Measurements from ENCODE around the gene MSI1.

The MSI1 gene

GRCh38 chr12:120376934-120377572 lies 8.1 kb upstream of the MSI1 start:
- H3K4me3 ChIP-seq (ENCODE audit: low read depth, low read length) = no peak overlapping the region
- no peak for TF ChIP-seq CTCF (IDR thresholded peaks at IDR 0.05; ENCODE audit: borderline replicate concordance, insufficient read depth, low read depth, low read length)

GRCh38 chr12:120376416-120376815 lies 7.5 kb upstream of the MSI1 start:
- TF ChIP-seq CTCF (IDR thresholded peaks at IDR 0.05; ENCODE audit: borderline replicate concordance, insufficient read depth, low read depth, low read length) = no peak
- no peak overlapping the region for H3K4me3 ChIP-seq (ENCODE audit: low read depth, low read length)

- no peak overlapping the region for H3K4me3 ChIP-seq (ENCODE audit: low read depth, low read length)
- TF ChIP-seq CTCF (IDR thresholded peaks at IDR 0.05; ENCODE audit: borderline replicate concordance, insufficient read depth, low read depth, low read length) = no peak
Observed at GRCh38 chr12:120376009-120376408, 7.0 kb upstream of the MSI1 start.

GRCh38 chr12:120373683-120374082 lies 4.7 kb upstream of the MSI1 start:
- no peak for TF ChIP-seq CTCF (IDR thresholded peaks at IDR 0.05; ENCODE audit: borderline replicate concordance, insufficient read depth, low read depth, low read length)
- H3K4me3 ChIP-seq (ENCODE audit: low read depth, low read length) = no peak overlapping the region

GRCh38 chr12:120370343-120371243 lies 1.6 kb upstream of the MSI1 start:
- TF ChIP-seq CTCF (IDR thresholded peaks at IDR 0.05; ENCODE audit: borderline replicate concordance, insufficient read depth, low read depth, low read length) = no peak

GRCh38 chr12:120369603-120370342 lies 809 bp upstream of the MSI1 start:
- H3K4me3 ChIP-seq (ENCODE audit: low read depth, low read length) = no peak overlapping the region
- TF ChIP-seq CTCF (IDR thresholded peaks at IDR 0.05; ENCODE audit: borderline replicate concordance, insufficient read depth, low read depth, low read length) = no peak

More at GRCh38 chr12:120370343-120371243, 1.6 kb upstream of the MSI1 start:
- no peak overlapping the region for H3K4me3 ChIP-seq (ENCODE audit: low read depth, low read length)
